Endodermal cell (in vitro differentiated cells): ENCODE data around the gene BCL2. TPM values are rescaled to one million over a fixed set of nuclear protein-coding genes. Genes with fewer than 3 reads are reported as not detected.

ENCODE experiments used
- DNase-seq: peaks from one replicate; pipeline ENCODE4 v3.0.0-alpha.2; 2017
- H3K27ac ChIP-seq: 2 replicates; pipeline ENCODE4 v1.5.1; 2013; ENCODE audit warnings: mild to moderate bottlenecking, low read depth, low read length, moderate library complexity
- H3K27me3 ChIP-seq: 2 replicates; pipeline ENCODE4 v1.6.1; 2013; ENCODE audit warnings: mild to moderate bottlenecking, low read length, moderate library complexity; ENCODE audit not compliant: insufficient read depth, control insufficient read depth, poor library complexity, severe bottlenecking
- H3K36me3 ChIP-seq: 2 replicates; pipeline ENCODE4 v1.7.0; 2013; ENCODE audit warnings: mild to moderate bottlenecking, low read length, moderate library complexity; ENCODE audit not compliant: control insufficient read depth, insufficient read depth
- H3K4me1 ChIP-seq: one replicate; pipeline ENCODE4 v1.7.0; 2013; ENCODE audit warnings: low read length; ENCODE audit not compliant: control insufficient read depth, insufficient read depth
- H3K4me3 ChIP-seq: 2 replicates; pipeline ENCODE4 v1.5.1; 2013; ENCODE audit warnings: mild to moderate bottlenecking, low read length, moderate library complexity
- H3K9ac ChIP-seq: 2 replicates; pipeline ENCODE4 v1.6.1; 2013; ENCODE audit warnings: mild to moderate bottlenecking, low read length, moderate library complexity; ENCODE audit not compliant: poor library complexity, severe bottlenecking; ENCODE audit errors: extremely low read depth
- H3K9me3 ChIP-seq: 2 replicates; pipeline ENCODE4 v1.6.1; 2013; ENCODE audit warnings: mild to moderate bottlenecking, low read length, moderate library complexity; ENCODE audit not compliant: control insufficient read depth
- H3K27ac Mint-ChIP-seq: 2 replicates; pipeline ENCODE4 v1.8.0; 2020; ENCODE audit warnings: mixed read lengths
- H3K27me3 Mint-ChIP-seq: 2 replicates; pipeline ENCODE4 v1.8.0; 2021; ENCODE audit warnings: mild to moderate bottlenecking, mixed read lengths; ENCODE audit not compliant: insufficient read depth
- H3K36me3 Mint-ChIP-seq: 2 replicates; pipeline ENCODE4 v1.8.0; 2020; ENCODE audit warnings: low read depth, mixed read lengths
- H3K4me1 Mint-ChIP-seq: 2 replicates; pipeline ENCODE4 v1.8.0; 2020; ENCODE audit warnings: mixed read lengths
- H3K4me3 Mint-ChIP-seq: 2 replicates; pipeline ENCODE4 v1.8.0; 2020; ENCODE audit warnings: mild to moderate bottlenecking, moderate library complexity, mixed read lengths
- H3K9me3 Mint-ChIP-seq: 2 replicates; pipeline ENCODE4 v1.8.0; 2020; ENCODE audit warnings: mild to moderate bottlenecking, mixed read lengths
- WGBS, 2 experiments: methylation state at CpG; one replicate each; pipeline versions ENCODE4 v1.1.5 to v1.1.7; 2013; ENCODE audit warnings: missing lambda C conversion rate in 2 of 2, mixed read lengths in 1 of 2; ENCODE audit not compliant: insufficient coverage in 1 of 2, insufficient read length in 1 of 2; 5-methylcytosine and 5-hydroxymethylcytosine counted together
- total RNA-seq, 2 donors: library from RNA; stranded (reverse); fragmentation: NEBNext Ultra II Directional in 1 of 2; extraction: Animal tissue kit (Norgen Biotek cat#: 25700) in 1 of 2; gene quantifications; 2 replicates in 1 of 2; 3 replicates in 1 of 2; pipeline ENCODE4 v1.2.1, GENCODE V29; 2021
- TF ChIP-seq, protein P1 (sequence below): fragments of 200-600 bp; sonication (generic); conservative IDR thresholded peaks from 2 replicates; pipeline ENCODE4 v1.5.0; 2021; ENCODE audit warnings: antibody characterized with exemption, mild to moderate bottlenecking

Gene BCL2
- total RNA-seq, 2 donors from 2014 or later: 1.4 to 2.3 TPM

DNA sequence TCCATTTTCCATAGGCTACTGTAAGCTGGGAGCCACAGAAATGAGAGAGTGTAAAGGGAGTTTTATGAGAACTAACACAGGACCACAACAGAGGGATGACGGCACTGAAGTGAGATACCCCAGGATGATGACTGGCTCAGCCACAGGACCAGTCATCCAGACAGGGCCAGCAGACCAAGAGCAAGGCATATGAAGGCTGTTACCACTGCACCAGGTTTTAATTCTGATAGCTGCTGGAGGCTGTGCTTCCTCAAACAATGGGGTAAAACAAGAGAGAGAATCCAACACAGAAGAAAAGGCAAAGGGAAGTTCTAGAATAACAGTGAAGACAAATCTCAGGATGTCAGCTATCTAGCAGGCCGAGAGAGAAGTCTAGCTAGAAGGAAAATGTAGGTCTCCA lies 94.9 kb downstream of the BCL2 start:
- no peak overlapping the region for H3K27ac ChIP-seq
- H3K4me1 ChIP-seq: no peaks in the 10 kb centered on the region
- Mint-ChIP-seq H3K4me3 (no peak overlapping the region), H3K36me3 (no peaks in the 10 kb centered on the region), H3K27me3 (no peaks in the 10 kb centered on the region), H3K9me3 (peaks cover 4% of the 10 kb centered on the region), H3K27ac (no peak overlapping the region), H3K4me1 (no peaks in the 10 kb centered on the region)
- no peaks in the 10 kb centered on the region for H3K36me3 ChIP-seq
- no peaks in the 10 kb centered on the region for H3K27me3 ChIP-seq
- TF ChIP-seq, protein P1, sequence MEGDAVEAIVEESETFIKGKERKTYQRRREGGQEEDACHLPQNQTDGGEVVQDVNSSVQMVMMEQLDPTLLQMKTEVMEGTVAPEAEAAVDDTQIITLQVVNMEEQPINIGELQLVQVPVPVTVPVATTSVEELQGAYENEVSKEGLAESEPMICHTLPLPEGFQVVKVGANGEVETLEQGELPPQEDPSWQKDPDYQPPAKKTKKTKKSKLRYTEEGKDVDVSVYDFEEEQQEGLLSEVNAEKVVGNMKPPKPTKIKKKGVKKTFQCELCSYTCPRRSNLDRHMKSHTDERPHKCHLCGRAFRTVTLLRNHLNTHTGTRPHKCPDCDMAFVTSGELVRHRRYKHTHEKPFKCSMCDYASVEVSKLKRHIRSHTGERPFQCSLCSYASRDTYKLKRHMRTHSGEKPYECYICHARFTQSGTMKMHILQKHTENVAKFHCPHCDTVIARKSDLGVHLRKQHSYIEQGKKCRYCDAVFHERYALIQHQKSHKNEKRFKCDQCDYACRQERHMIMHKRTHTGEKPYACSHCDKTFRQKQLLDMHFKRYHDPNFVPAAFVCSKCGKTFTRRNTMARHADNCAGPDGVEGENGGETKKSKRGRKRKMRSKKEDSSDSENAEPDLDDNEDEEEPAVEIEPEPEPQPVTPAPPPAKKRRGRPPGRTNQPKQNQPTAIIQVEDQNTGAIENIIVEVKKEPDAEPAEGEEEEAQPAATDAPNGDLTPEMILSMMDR: no peak
- WGBS, 2 experiments: 82 to 90% methylated on average over 2 of the region's 2 CpGs
- DNase-seq: no peak
- H3K4me3 ChIP-seq: no peak overlapping the region
- H3K9ac ChIP-seq: no peak overlapping the region
- H3K9me3 ChIP-seq: no peaks in the 10 kb centered on the region

DNA sequence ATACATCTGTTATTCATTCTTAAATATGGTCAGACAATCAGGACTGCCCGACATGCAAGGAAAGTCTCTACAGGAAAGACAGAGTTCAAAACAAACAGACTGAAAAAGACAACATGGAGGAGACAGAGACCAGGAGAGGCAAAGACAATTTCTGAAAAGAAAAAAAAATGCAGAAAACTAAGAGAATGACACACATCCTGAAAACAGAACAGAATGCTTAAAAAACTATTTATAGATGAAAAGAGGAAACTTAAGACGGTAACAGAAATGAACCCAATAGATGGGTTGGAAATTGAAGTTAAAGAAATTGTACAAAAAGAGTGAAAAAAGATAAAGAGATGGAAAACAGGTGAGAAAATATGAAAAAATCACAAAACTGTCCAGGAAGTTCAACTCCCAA lies 95.7 kb downstream of the BCL2 start:
- H3K36me3 Mint-ChIP-seq: no peaks in the 10 kb centered on the region
- Histone ChIP-seq H3K9me3 (no peaks in the 10 kb centered on the region), H3K36me3 (no peaks in the 10 kb centered on the region), H3K4me1 (no peaks in the 10 kb centered on the region), H3K27ac (no peak overlapping the region), H3K27me3 (no peaks in the 10 kb centered on the region), H3K4me3 (no peak overlapping the region), H3K9ac (no peak overlapping the region)
- TF ChIP-seq, protein P1: no peak
- no peak for DNase-seq
- H3K9me3 Mint-ChIP-seq: peaks cover 4% of the 10 kb centered on the region
- H3K27me3 Mint-ChIP-seq: no peaks in the 10 kb centered on the region
- H3K27ac Mint-ChIP-seq: no peak overlapping the region
- H3K4me1 Mint-ChIP-seq: no peaks in the 10 kb centered on the region
- no peak overlapping the region for H3K4me3 Mint-ChIP-seq
- WGBS, 2 experiments: 87 to 93% methylated on average over 1 to 2 of the region's 2 CpGs

DNA sequence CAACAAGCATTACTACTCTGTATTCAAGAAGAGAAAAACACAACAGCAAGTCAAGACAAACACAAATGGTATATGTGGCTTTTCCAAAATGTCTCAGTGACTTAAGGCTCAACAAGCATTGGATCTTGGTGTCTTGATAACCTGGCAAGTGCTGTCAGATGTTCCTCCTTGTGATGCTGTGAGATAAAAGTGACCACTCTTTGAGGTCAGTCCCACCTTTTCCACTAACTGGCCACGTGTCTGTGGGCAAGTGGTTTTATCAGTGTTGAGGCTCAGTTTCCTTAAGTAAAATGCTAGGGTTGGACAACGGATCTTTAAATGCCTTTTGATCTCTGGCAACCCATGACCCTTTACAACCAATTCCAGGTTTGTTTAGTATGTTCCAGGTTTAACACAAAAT lies 98.7 kb downstream of the BCL2 start:
- Mint-ChIP-seq H3K27me3 (no peaks in the 10 kb centered on the region), H3K9me3 (no peaks in the 10 kb centered on the region), H3K36me3 (no peaks in the 10 kb centered on the region), H3K27ac (no peak overlapping the region), H3K4me3 (no peak overlapping the region), H3K4me1 (no peaks in the 10 kb centered on the region)
- Histone ChIP-seq H3K27ac (no peak overlapping the region), H3K9me3 (no peaks in the 10 kb centered on the region), H3K4me3 (no peak overlapping the region), H3K36me3 (no peaks in the 10 kb centered on the region), H3K9ac (no peak overlapping the region), H3K4me1 (no peaks in the 10 kb centered on the region), H3K27me3 (no peaks in the 10 kb centered on the region)
- TF ChIP-seq, protein P1: no peak
- WGBS, 2 experiments: 35% methylated on average over 2 of the region's 2 CpGs; no CpG with 5 or more reads in 1 of the 2 experiments
- DNase-seq: no peak
